ENCODE data around the gene EXOSC10.

DNA sequence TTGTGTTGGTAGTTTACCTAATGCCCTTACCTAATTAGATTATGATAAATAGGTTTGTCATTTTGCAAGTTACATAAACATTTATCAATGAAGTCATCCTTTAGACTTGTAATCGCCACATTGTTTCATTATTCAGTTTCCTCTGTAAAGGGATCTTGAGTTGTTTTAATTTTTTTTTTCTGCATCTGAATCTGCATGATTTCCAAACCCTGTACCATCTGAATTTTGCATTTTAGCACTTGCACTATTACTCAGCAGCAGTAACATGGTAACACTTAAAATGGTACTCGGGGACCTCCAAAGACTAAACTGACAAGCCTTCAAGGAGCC lies 74.8 kb downstream of the EXOSC10 start:
- TF ChIP-seq, protein P1, sequence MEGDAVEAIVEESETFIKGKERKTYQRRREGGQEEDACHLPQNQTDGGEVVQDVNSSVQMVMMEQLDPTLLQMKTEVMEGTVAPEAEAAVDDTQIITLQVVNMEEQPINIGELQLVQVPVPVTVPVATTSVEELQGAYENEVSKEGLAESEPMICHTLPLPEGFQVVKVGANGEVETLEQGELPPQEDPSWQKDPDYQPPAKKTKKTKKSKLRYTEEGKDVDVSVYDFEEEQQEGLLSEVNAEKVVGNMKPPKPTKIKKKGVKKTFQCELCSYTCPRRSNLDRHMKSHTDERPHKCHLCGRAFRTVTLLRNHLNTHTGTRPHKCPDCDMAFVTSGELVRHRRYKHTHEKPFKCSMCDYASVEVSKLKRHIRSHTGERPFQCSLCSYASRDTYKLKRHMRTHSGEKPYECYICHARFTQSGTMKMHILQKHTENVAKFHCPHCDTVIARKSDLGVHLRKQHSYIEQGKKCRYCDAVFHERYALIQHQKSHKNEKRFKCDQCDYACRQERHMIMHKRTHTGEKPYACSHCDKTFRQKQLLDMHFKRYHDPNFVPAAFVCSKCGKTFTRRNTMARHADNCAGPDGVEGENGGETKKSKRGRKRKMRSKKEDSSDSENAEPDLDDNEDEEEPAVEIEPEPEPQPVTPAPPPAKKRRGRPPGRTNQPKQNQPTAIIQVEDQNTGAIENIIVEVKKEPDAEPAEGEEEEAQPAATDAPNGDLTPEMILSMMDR (IDR thresholded peaks at IDR 0.05; ENCODE audit: low read depth, low read length): no peak
- no peak for TF ChIP-seq POLR2A (IDR thresholded peaks at IDR 0.05; ENCODE audit: extremely low read depth, insufficient read length)

Measured in NB4 (cell line).